NCI-H2227 (cell line): ENCODE results near the gene HMGA1.
"Not testable (repeated sequence)": the region's sequence is repeated elsewhere in the genome, so short reads cannot be mapped to it uniquely, and the experiment has no call there.

Experiments
- DNase-seq: peaks from one replicate; lab custom pipeline; 2025; ENCODE audit not compliant: unreplicated experiment; lab: John Stamatoyannopoulos, UW

The HMGA1 gene

DNA sequence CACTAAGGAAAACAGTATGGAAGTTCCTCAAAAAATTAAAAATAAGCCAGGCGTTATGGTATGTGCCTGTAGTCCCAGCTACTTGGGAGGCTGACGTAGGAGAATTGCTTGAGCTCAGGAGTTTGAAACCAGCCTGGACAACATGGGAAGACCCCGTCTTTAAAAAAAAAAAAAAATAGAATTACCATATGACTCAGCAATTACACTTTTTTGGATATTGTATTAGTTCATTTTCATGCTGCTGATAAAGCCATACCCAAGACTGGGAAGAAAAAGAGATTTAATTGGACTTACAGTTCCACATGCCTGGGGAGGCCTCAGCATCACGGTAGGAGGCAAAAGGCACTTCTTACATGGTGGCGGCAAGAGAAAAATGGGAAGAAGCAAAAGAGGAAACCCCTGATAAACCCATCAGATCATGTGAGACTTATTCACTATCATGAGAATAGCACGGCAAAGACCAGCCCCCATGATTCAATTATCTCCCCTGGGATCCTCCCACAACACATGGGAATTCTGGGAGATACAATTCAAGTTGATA, 22.9 kb downstream of the HMGA1 start:
- DNase-seq = no peak

DNA sequence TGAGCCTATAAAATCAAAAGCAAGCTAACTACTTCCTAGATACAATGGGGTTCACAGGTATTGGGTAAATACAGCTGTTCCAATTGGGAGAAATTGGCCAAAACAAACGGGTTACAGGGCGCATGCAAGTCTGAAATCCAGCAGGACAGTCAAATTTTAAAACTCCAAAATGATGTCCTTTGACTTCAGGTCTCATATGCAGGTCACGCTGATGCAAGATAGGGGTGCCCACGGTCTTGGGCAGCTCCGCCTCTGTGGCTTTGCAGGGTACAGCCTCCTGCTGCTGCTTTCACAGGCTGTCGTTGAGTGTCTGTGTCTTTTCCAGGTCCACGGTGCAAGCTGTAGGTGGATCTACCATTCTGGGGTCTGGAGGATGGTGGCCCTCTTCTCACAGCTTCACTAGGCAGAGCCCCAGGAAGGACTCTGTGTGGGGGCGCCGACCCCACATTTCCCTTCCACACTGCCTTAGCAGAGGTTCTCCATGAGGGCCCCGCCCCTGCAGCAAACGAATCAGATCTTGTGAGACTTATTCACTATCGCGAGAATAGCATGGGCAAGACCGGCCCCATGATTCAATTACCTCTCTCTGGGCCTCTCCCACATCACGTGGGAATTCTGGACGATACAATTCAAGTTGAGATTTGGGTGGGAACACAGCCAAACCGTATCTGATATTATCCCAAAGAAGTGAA, 24.0 kb downstream of the HMGA1 start:
- no peak for DNase-seq

DNA sequence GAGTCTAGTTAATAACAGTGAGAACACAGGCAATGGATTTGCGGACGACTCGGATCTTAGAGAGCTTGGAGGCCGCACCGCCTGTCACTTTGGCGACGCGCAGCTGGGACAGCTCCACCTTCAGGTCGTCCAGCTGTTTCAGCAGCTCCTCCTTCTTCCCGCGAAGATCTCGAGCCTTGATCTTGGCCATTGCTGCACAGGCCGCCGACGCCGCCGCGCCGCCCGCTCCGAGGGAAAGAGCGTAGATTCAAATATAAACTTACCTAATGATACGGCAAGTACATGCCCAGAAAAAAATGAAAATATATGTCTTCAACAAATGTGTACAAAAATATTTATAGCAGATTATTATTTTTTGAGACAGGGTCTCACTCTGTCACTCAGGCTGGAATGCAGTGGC, 26.8 kb downstream of the HMGA1 start:
- not testable (repeated sequence) for DNase-seq

DNA sequence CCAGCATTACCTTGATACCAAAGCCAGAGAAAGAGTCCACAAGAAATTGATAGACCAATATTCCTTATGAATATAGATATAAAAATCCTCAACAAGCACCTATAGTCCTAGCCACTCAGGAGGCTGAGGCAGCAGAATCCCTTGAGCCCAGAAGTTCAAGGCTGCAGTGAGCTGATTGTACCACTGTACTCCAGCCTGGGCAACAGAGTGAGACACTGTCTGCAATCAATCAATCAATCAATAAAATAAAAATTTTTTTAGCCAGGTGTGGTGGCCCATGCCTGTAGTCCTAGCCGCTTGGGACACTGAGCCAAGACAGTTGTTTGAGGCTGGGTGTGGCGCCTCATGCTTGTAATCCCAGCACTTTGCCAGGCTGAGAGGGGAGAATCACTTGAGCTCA, 31.1 kb downstream of the HMGA1 start:
- no peak for DNase-seq

DNA sequence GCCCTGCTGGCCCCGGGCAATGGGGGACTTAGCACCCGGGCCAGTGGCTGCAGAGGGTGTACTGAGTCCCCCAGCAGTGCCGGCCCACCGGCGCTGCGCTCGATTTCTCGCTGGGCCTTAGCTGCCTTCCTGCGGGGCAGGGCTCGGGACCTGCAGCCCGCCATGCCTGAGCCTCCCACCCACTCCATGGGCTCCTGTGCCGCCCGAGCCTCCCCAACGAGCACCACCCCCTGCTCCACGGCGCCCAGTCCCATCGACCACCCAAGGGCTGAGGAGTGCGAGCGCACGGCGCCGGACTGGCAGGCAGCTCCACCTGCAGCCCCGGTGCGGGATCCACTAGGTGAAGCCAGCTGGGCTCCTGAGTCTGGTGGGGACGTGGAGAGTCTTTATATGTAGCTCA, 32.5 kb downstream of the HMGA1 start:
- DNase-seq = not testable (repeated sequence)

DNA sequence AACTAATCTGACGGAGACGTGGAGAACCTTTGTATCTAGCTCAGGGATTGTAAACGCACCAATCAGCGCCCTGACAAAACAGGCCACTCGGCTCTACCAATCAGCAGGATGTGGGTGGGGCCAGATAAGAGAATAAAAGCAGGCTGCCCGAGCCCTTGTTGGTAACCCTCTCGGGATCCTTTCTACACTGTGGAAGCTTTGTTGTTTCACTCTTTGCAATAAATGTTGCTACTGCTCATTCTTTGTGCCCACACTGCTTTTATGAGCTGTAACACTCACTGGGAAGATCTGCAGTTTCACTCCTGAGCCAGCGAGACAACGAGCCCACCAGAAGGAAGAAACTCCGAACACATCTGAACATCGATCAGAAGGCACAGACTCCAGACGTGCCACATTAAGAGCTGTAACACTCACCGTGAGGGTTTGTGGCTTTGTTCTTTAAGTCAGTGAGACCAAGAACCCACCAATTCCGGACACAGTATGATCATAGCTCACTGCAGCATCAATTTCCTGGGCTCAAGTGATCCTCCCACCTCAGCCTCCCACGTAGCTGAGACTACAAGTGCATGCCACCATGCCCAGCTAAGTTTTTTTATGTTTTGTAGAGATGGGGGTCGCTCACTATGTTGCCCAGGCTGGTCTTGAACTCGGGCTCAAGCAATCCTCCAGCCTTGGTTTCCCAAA, 33.1 kb downstream of the HMGA1 start:
- DNase-seq = not testable (repeated sequence)

DNA sequence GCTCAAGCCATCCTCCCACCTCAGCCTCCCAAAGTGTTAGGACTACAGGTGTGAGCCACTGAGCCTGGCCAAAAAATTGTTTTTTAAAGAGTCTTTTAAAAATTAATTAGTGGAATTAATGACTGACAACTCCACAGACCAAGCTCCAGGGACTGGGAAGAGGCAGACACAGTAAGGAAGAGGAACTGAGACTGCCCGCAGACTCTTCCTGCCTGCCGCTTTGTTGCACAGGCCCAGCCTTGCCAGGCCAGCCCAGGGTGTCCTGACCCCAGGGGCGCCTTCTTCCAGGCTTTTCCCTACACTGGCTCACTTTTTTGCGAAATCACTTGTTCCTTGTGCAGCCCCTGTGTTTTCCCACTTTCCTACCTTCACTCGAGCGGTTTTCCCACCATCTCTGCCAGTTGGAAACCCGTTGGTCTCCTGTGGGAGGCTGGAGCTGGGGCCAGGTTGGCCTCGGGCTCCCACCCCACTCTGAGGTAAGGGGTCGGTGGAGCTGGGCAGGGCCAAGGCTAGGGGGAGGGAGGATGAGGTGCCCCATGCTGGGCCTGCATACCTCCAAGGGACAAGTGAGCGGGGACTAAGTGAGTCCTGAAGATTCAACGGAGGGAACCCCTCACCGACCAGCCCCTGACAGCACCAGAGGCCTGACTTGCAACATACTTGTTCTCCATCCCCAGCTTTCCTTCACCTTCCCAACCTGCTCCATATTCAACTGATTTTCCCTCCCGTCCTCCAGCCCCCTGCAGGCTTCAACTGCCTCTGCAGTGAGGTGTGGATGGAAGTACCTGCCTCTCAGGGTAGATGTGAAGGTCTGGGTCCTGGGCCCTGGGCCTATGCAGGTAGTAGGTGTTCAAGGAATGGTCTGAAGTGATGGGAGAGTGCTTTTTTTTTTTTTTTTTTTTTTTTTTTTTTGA, 35.6 kb downstream of the HMGA1 start:
- DNase-seq = no peak

DNA sequence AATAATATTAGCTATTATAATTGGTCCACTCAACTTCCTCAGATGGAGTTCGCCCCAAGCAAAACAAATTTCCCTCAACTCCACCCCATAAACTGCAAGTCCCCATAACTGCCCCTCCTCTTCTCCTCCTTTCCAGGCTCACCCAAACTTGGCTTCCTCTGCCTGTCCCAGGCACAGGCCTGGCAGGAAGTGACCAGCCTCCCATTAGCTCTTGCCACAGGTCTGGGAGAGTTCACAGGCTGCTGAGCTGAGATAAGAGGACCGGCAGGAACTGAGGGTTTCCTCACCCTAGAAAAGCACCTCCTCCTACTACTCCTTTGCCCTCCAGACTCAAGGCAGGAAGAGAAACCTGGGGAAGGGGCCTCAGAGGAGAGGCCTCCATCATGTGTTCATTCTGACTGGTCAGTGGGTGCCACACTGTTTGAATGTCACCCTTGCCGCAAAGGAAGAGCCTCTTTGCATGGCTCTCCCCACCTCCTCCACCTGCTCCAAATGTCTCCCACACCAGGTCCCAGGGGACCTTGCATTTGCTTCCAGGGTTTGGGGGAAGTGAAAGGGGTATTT, 36.7 kb downstream of the HMGA1 start:
- no peak for DNase-seq

DNA sequence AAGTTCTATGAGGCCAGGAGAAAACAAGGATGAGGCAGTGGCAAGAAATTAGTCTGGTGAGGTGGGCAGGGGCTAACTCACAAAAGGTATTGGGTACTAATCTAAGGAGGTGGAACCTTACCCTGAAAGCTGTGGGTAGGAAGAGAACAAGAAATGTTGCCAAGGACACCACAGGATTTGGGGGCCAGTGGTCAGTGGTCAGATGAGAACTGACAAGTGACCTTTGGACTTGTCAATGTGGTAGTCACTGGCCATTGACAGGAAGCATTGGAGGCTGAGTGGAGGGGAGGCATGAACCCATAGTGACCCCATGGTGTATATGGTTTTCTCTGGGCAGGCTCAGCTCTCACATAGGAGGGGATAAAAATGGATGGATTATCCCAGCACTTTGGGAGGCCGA, 37.5 kb downstream of the HMGA1 start:
- no peak for DNase-seq

DNA sequence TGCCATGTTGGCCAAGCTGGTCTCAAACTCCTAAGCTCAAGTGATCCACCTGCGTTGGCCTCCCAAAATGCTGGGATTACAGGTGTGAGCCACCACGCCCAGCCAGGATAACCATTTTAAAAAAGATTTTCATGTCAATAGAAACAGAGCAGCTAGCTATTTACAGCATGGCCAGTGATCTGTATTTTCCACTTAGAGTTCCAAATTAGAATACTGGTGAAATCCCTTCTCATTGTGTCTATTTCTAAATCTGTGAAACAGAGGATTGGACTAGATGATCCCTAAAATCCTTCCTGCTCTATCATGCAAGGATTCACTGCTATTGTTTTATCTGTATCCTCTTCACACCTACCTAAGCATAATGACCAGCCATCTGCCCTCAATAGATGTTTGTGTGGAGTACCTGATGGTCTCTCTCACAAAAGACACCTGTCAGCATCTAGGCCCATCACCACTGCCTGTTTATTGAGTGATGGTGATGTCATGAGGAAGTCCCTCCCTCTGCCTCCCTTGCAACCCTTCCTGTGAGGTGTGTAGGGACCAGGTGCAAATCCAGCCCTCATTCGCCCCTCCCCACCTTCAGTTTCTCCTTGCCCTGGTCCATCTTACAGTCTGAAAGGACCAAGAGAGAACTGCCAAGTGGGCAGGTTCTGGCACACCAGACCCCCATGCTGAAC, 38.6 kb downstream of the HMGA1 start:
- DNase-seq = no peak

DNA sequence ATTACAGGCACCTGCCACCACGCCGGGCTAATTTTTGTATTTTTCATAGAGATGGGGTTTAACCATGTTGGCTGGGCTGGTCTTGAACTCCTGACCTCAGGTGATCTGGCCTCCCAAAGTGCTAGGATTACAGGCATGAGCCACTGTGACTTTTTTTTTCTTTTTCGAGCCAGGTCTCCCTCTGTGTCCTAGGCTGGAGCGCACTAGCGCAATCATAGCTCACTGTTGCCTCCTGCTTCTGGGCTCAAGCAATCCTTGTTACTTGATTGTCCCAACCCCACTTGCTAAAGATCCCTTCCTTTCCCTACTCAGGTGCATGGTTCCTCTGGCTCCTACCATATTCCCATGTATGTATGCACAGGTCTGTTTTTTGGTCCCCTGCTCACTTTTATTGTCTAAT, 39.5 kb downstream of the HMGA1 start:
- no peak for DNase-seq

DNA sequence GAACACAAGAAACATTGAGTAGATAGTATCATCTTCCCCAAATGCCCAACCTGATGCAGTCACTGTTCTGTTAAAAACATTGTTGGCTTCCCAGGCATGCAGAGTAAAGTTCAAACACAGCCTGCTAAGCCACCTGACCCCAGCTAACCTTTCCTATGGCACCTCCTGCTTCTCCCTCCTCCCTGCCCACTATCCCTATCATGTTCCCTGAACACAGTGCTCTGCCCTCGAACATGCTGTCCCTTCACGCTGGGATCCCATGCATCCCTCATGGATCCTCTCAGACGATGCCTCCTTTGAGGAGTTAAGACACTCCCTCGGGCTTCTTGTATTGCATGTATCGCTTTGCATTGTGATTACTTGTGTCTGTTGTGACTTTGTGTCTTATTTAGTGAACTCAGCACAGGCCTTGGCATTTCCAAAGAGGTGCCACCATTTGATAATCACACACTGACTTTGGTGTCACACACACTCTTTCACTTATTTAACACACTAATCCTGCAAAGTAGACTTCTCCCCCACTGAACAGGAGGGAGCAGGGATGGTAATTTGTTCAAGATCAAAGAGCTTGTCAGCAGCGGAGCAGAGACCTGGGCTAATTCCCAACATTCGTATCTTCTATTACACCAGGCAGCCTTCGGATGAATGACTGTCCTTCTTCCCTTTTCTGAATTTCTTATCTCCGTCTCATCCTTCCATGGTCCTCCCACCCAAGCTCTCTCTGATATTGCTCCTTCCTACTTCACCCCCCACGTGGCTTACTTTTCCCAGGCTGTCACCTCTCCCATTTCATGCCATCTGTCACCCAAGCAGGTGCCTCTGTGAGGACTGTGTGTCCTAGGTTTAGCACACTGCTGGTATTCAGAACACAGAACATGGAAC, 40.4 kb downstream of the HMGA1 start:
- no peak for DNase-seq

DNA sequence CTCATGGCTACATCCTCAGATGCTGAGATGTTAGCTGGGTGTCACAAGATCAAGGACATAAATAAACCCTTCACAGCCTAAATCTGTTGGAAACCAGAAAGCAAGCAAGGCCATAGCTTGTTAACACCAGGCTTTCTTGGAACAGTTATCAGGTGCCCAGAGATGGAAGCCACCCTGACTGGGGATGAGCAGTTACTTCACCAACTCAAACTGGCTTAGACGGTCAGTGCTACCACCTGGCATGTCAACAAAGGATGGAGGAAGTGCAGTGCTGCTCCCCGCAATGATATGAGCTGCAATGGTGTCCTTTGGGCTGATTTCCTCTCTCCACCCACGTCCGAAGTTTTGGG, 41.1 kb downstream of the HMGA1 start:
- no peak for DNase-seq

DNA sequence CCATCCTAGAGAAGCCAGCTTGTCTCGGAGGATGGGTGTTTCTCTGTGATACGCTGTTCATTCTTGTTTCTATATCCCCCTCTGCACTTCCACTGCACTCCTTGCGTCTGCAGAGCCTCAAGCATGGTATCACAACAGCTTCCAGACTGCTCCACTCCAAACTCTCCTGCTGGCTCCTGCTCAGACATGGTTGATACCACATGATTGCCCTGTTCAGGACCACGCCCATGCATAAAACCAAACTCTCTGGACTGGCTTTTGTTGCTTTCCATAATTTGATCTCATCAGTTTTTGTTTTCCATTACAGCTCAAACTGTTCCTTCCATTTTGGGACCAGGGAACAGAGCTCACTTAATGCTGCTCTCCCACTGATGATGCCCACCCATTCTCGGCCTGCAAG, 42.2 kb downstream of the HMGA1 start:
- DNase-seq = no peak

DNA sequence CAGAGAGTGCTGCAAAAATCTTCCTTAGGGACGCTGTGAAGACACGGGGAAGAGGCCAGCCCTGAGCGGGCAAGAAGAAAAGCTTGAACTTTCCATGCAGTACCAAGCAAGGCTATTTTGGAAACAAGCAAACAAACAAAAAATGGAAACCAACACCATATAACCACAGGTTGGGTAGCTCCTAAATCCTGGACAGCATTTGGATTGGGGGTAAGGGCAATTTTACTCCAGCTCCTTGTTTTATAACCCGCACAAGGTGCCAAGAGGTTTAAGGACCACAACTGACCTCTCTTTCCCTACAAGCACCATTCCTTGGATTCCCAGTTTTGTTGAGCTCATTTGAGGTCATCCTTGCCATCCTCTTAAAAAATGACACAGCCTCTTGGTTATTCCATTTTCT, 43.5 kb downstream of the HMGA1 start:
- DNase-seq = no peak

DNA sequence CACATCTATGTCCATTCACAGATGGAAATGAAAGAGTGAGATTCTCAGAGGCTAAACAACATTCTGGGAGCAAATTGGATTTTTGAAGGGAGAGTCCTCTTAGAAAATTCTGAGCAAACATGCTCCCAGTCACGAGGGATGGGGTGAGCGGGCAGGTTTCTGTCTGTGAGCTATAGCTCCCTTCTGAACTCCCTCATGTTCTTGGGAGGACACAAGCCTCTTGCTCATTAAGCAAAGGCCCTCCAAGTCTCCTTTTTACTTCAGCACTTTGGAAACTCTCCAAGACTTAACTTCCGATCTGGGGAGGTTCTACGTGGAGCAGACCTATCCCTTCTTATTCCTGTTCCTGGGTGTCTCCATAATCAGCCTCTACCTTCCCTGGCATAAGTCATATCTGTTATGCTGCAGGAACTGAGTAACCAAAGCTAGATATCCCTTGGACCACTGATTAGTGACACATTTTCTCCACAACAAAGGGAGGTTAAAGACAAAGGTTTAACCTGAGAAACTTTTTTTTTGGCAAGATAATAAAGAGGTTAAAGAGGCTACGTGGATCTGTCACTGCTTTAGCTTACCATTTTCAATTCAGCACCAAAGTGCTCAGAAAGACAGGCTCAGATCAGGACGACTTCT, 45.1 kb downstream of the HMGA1 start:
- DNase-seq = no peak

DNA sequence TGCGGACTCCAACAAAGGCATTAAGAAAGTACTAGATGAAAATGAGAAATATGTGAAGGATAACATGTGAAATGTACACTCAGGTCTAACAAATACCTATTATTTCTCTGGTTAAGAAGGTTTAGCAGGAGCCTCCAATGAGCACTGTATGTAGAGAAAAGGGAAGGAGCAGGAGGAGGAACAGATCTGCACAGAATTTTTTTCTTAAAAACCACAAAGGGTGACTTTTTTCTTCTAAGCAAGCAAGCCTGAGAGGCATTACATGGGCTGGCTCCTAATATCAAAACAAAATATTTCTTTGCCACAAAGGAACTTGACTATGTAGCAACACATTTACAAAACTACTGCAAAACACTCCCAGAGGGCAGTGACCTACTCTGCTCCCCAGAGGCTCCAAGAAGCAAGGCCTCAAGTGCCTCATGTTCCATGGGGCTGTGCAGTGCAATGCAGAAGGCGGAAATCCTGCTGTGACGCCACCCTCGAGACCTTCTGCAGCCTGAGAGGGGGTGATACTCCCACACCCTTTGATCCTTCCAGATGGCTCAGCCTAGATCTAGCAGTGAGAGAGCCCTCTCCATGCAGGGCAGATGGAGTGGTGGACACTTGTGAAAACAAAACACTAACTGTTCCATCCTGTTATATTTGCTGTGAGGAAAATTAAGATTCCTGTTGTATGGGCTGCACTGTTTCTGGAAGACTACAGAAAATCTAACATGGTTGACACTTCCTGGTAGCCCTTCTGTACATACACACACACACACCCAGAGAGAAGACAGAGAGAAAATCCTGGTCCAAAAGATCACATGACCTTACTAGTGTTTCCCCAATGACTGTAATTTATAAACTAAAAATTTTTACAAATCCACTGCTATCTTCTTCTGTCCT, 48.1 kb downstream of the HMGA1 start:
- no peak for DNase-seq

DNA sequence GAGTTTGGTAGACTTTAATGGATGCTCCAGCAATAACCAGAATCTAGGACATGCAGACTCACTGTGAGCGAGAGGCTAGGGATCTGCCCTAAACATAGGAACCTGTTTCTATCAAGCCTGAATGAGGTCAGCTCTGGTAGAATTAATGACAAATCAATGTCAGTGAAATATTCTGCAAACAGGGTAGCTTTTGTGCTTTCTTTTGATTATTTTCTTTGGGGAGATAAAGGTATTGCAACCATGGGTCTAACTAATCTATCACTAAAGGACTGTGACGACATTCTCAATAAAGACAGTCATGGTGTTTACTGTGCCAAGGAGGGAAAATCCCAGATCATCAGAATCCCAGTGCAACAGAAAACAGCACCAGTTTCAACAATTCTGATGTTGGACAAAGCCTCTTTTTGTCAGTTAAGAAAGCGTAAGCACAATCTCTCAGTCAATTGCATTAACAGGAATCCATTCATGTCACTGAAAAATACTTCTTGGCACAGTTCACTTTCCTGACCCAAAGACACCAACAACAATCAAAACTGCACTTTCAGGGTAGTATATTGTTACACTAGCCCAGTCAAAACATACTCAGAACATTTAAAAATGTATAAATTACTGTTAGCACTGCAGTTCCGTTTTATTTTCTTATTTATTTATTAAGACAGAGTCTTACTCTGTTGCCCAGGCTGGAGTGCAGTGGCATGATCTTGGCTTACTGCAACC, 48.9 kb downstream of the HMGA1 start:
- no peak for DNase-seq
